Testis (tissue), 2 donors: ENCODE data around the gene SPACDR.

ENCODE experiments used
- POLR2A ChIP-seq: fragments of 450-650 bp; IDR thresholded peaks from one replicate; pipeline ENCODE4 v1.6.1; 2017; ENCODE audit warnings: antibody characterized with exemption, mild to moderate bottlenecking, moderate library complexity
- TF ChIP-seq, protein P1 (sequence below), 3 experiments: fragments of 450-650 bp in 2 of 3; fragments of 200-600 bp in 1 of 3; sonication (generic) in 1 of 3; IDR thresholded peaks; one replicate each; pipeline ENCODE4 v1.5.1; 2016 to 2019; ENCODE audit warnings: antibody characterized with exemption in 3 of 3, mild to moderate bottlenecking in 2 of 3, moderate library complexity in 1 of 3

DNA sequence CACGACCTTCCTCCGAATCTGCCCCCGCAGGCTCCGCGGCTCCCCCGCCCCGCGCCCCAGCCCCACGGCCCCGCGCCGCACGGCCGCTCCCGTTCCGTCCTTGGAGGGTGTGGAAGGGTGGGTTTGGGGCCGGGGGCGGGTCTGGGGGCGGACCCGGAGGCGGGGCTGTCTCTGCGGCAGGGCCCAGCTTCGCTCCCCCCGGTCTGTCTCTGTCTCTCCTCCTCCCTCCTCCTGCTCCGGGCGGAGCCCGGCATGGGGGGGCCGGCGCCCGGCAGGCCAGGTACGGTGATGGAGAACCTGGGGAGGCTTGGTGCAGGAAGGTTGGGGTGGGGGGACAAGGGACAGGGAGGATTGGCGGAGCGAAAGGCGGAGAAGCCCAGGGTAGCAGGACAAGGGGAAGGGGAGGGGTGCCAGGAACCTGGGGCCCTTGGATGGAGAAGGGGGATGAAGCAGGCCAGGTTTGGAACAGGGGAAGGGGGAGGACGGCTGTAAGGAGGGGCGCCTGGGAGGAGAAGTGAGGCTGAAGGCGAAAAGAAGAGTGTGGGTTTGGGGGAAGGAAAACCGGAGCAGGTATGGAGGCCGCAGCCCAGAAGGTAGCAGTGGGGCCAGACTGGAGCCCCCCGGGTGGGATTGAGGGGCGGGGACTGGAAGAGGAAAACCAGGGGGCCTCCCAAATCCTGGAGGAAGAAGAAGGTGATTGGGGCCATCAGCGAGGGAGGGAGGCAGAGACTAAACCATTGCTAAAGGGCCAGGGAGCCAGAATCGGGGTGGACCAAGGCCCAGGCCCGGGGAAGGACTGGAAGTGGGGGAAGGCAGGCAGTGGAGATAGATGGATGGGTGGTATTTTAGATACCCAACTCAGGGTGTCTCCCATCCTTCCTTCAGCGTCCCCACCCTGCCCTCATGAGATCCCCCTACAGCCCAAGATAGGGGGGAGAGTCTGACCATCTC is 19.9 kb upstream of the SPACDR start, which contains the start of gene NYAP1:
- TF ChIP-seq, protein P1, sequence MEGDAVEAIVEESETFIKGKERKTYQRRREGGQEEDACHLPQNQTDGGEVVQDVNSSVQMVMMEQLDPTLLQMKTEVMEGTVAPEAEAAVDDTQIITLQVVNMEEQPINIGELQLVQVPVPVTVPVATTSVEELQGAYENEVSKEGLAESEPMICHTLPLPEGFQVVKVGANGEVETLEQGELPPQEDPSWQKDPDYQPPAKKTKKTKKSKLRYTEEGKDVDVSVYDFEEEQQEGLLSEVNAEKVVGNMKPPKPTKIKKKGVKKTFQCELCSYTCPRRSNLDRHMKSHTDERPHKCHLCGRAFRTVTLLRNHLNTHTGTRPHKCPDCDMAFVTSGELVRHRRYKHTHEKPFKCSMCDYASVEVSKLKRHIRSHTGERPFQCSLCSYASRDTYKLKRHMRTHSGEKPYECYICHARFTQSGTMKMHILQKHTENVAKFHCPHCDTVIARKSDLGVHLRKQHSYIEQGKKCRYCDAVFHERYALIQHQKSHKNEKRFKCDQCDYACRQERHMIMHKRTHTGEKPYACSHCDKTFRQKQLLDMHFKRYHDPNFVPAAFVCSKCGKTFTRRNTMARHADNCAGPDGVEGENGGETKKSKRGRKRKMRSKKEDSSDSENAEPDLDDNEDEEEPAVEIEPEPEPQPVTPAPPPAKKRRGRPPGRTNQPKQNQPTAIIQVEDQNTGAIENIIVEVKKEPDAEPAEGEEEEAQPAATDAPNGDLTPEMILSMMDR (IDR thresholded peaks at IDR 0.05): no peak
- TF ChIP-seq POLR2A: no peak
